WTC11 (cell line): Measurements from ENCODE around the gene WDR19. TPM values are rescaled to one million over a fixed set of nuclear protein-coding genes. Genes with fewer than 3 reads are reported as not detected.

Experiments
- ATAC-seq: fragments of 200-7000 bp; cut with Tn5 transposase; 2 replicates; pipeline ENCODE4 v1.10.0; 2021; ENCODE audit warnings: mild to moderate bottlenecking, moderate library complexity
- CTCF ChIA-PET: fragments of 300-600 bp; sonication (Branson Sonifier 250); formaldehyde crosslinking; loops from one replicate; lab custom pipeline; 2021; ENCODE audit warnings: antibody characterized with exemption; lab: Charles Lee
- POLR2A ChIA-PET: fragments of 350-600 bp; sonication (Branson Sonifier 250); formaldehyde crosslinking; loops from one replicate; lab custom pipeline; 2021; ENCODE audit warnings: antibody characterized with exemption; lab: Charles Lee
- DNase-seq: peaks from one replicate; pipeline ENCODE4 v3.0.0; 2021; ENCODE audit warnings: low spot score
- H3K27ac Mint-ChIP-seq: 2 replicates; pipeline ENCODE4 v1.8.0; 2021; ENCODE audit warnings: mixed read lengths
- H3K27me3 Mint-ChIP-seq: 2 replicates; pipeline ENCODE4 v1.8.0; 2021; ENCODE audit warnings: low read depth, mild to moderate bottlenecking, moderate library complexity, mixed read lengths
- H3K36me3 Mint-ChIP-seq: 2 replicates; pipeline ENCODE4 v1.8.0; 2021; ENCODE audit warnings: mixed read lengths
- H3K4me1 Mint-ChIP-seq: 2 replicates; pipeline ENCODE4 v1.8.0; 2022; ENCODE audit warnings: mixed read lengths
- H3K4me3 Mint-ChIP-seq: 2 replicates; pipeline ENCODE4 v1.8.0; 2021; ENCODE audit warnings: mild to moderate bottlenecking, moderate library complexity, mixed read lengths
- H3K9me3 Mint-ChIP-seq: 2 replicates; pipeline ENCODE4 v1.8.0; 2021; ENCODE audit warnings: mixed read lengths
- AR ChIP-seq: fragments of 250-450 bp; sonication (Bioruptor Pico); IDR thresholded peaks from 2 replicates; pipeline ENCODE4 v1.9.0; 2021; ENCODE audit warnings: mild to moderate bottlenecking
- CDX4 ChIP-seq: fragments of 250-450 bp; sonication (Bioruptor Pico); IDR thresholded peaks from 2 replicates; pipeline ENCODE4 v1.9.0; 2021; ENCODE audit warnings: moderate library complexity, mild to moderate bottlenecking, inconsistent platforms, borderline replicate concordance
- CREM ChIP-seq: sonication (generic); formaldehyde crosslinking; IDR thresholded peaks from 2 replicates; pipeline ENCODE4 v1.8.1; 2022; ENCODE audit warnings: mild to moderate bottlenecking, missing genetic modification reagents, moderate library complexity
- E2F5 ChIP-seq: sonication (generic); formaldehyde crosslinking; IDR thresholded peaks from 2 replicates; pipeline ENCODE4 v1.8.1; 2022; ENCODE audit warnings: mild to moderate bottlenecking, moderate library complexity, missing genetic modification reagents
- FOXP1 ChIP-seq: sonication (generic); formaldehyde crosslinking; IDR thresholded peaks from 2 replicates; pipeline ENCODE4 v1.8.0; 2022; ENCODE audit warnings: missing genetic modification reagents, mild to moderate bottlenecking, moderate library complexity, borderline replicate concordance
- IRF2 ChIP-seq: sonication (generic); formaldehyde crosslinking; IDR thresholded peaks from 2 replicates; pipeline ENCODE4 v1.8.0; 2022; ENCODE audit warnings: low read depth, missing genetic modification reagents, borderline replicate concordance
- MYBL2 ChIP-seq: sonication (generic); formaldehyde crosslinking; IDR thresholded peaks from 2 replicates; pipeline ENCODE4 v1.8.1; 2023; ENCODE audit warnings: mild to moderate bottlenecking, moderate library complexity, missing genetic modification reagents
- NFE2L1 ChIP-seq: sonication (generic); formaldehyde crosslinking; IDR thresholded peaks from 2 replicates; pipeline ENCODE4 v1.8.1; 2023; ENCODE audit warnings: missing genetic modification reagents
- NR1H2 ChIP-seq: sonication (generic); formaldehyde crosslinking; IDR thresholded peaks from 2 replicates; pipeline ENCODE4 v1.9.0; 2021; ENCODE audit warnings: mild to moderate bottlenecking, moderate library complexity, missing genetic modification reagents
- OVOL2 ChIP-seq: fragments of 250-450 bp; sonication (Bioruptor Pico); IDR thresholded peaks from 2 replicates; pipeline ENCODE4 v1.9.0; 2021; ENCODE audit warnings: mild to moderate bottlenecking, borderline replicate concordance
- PRDM15 ChIP-seq: sonication (generic); formaldehyde crosslinking; IDR thresholded peaks from 2 replicates; pipeline ENCODE4 v1.8.0; 2022; ENCODE audit warnings: missing genetic modification reagents
- RELA ChIP-seq: sonication (generic); formaldehyde crosslinking; IDR thresholded peaks from 2 replicates; pipeline ENCODE4 v1.8.1; 2022; ENCODE audit warnings: missing genetic modification reagents, mild to moderate bottlenecking, borderline replicate concordance
- SP1 ChIP-seq: sonication (generic); formaldehyde crosslinking; conservative IDR thresholded peaks from 2 replicates; pipeline ENCODE4 v1.8.1; 2022; ENCODE audit warnings: missing genetic modification reagents
- USF2 ChIP-seq: sonication (generic); formaldehyde crosslinking; IDR thresholded peaks from 2 replicates; pipeline ENCODE4 v1.8.1; 2023; ENCODE audit warnings: mild to moderate bottlenecking, missing genetic modification reagents, moderate library complexity
- ZNF232 ChIP-seq: sonication (generic); formaldehyde crosslinking; IDR thresholded peaks from 2 replicates; pipeline ENCODE4 v1.8.0; 2022; ENCODE audit warnings: mild to moderate bottlenecking, missing genetic modification reagents
- total RNA-seq: library from RNA; stranded (reverse); gene quantifications from 3 replicates; pipeline ENCODE4 v1.2.3, GENCODE V29; 2021
- TF ChIP-seq, protein P1 (sequence below): sonication (generic); formaldehyde crosslinking; IDR thresholded peaks from 2 replicates; pipeline ENCODE4 v1.8.1; 2023; ENCODE audit warnings: mild to moderate bottlenecking, missing genetic modification reagents
- TF ChIP-seq, protein P2 (sequence below): sonication (generic); formaldehyde crosslinking; IDR thresholded peaks from 2 replicates; pipeline ENCODE4 v1.8.0; 2023; ENCODE audit warnings: missing genetic modification reagents, mild to moderate bottlenecking, borderline replicate concordance
- TF ChIP-seq, protein P3 (sequence below): sonication (generic); formaldehyde crosslinking; IDR thresholded peaks from 2 replicates; pipeline ENCODE4 v1.8.0; 2022; ENCODE audit warnings: mild to moderate bottlenecking, missing genetic modification reagents

The WDR19 gene
- total RNA-seq, 1 experiment from 2014 or later: 23.3 TPM

DNA sequence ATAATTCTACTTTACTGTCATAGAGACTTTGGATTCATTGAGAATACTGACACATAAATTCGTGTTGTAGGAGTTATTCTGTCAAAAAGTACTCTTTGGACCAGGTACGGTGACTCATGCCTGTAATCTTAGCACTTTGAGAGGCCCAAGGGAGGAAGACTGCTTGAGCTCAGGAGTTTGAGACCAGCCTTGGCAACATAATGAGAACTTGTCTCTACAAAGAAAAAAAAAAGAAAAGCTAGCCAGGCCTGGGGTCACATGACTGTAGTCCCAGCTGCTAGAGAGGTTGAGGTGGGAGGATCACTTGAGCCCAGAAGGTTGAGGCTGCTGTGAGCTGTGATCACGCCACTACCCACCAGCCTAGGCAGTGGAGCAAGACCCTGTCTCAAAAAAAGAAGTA is 54.9 kb downstream of the WDR19 start:
- POLR2A ChIA-PET: no interaction called here
- TF ChIP-seq, protein P1, sequence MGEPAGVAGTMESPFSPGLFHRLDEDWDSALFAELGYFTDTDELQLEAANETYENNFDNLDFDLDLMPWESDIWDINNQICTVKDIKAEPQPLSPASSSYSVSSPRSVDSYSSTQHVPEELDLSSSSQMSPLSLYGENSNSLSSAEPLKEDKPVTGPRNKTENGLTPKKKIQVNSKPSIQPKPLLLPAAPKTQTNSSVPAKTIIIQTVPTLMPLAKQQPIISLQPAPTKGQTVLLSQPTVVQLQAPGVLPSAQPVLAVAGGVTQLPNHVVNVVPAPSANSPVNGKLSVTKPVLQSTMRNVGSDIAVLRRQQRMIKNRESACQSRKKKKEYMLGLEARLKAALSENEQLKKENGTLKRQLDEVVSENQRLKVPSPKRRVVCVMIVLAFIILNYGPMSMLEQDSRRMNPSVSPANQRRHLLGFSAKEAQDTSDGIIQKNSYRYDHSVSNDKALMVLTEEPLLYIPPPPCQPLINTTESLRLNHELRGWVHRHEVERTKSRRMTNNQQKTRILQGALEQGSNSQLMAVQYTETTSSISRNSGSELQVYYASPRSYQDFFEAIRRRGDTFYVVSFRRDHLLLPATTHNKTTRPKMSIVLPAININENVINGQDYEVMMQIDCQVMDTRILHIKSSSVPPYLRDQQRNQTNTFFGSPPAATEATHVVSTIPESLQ (CRISPR knock-in tag): no peak
- TF ChIP-seq PRDM15 (no peak), IRF2 (CRISPR knock-in tag) (no peak), SP1 (CRISPR knock-in tag) (no peak), E2F5 (CRISPR knock-in tag) (no peak), FOXP1 (no peak), CREM (CRISPR knock-in tag) (no peak), NFE2L1 (CRISPR knock-in tag) (no peak), ZNF232 (CRISPR knock-in tag) (no peak), MYBL2 (CRISPR knock-in tag) (no peak), AR (CRISPR knock-in tag) (no peak), USF2 (peak; percentile 47; the same call in 1 of the 2 replicates), CDX4 (CRISPR knock-in tag) (no peak), OVOL2 (CRISPR knock-in tag) (no peak), RELA (CRISPR knock-in tag) (no peak), NR1H2 (CRISPR knock-in tag) (no peak)
- TF ChIP-seq, protein P2, sequence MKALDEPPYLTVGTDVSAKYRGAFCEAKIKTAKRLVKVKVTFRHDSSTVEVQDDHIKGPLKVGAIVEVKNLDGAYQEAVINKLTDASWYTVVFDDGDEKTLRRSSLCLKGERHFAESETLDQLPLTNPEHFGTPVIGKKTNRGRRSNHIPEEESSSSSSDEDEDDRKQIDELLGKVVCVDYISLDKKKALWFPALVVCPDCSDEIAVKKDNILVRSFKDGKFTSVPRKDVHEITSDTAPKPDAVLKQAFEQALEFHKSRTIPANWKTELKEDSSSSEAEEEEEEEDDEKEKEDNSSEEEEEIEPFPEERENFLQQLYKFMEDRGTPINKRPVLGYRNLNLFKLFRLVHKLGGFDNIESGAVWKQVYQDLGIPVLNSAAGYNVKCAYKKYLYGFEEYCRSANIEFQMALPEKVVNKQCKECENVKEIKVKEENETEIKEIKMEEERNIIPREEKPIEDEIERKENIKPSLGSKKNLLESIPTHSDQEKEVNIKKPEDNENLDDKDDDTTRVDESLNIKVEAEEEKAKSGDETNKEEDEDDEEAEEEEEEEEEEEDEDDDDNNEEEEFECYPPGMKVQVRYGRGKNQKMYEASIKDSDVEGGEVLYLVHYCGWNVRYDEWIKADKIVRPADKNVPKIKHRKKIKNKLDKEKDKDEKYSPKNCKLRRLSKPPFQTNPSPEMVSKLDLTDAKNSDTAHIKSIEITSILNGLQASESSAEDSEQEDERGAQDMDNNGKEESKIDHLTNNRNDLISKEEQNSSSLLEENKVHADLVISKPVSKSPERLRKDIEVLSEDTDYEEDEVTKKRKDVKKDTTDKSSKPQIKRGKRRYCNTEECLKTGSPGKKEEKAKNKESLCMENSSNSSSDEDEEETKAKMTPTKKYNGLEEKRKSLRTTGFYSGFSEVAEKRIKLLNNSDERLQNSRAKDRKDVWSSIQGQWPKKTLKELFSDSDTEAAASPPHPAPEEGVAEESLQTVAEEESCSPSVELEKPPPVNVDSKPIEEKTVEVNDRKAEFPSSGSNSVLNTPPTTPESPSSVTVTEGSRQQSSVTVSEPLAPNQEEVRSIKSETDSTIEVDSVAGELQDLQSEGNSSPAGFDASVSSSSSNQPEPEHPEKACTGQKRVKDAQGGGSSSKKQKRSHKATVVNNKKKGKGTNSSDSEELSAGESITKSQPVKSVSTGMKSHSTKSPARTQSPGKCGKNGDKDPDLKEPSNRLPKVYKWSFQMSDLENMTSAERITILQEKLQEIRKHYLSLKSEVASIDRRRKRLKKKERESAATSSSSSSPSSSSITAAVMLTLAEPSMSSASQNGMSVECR: no peak
- TF ChIP-seq, protein P3, sequence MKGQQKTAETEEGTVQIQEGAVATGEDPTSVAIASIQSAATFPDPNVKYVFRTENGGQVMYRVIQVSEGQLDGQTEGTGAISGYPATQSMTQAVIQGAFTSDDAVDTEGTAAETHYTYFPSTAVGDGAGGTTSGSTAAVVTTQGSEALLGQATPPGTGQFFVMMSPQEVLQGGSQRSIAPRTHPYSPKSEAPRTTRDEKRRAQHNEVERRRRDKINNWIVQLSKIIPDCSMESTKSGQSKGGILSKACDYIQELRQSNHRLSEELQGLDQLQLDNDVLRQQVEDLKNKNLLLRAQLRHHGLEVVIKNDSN (CRISPR knock-in tag): 0 out of 2 replicates have a peak, but pooled peaks have one; percentile 26
- TF ChIP-seq, all 79 proteins: peak for 2
- no peaks in the 10 kb centered on the region for H3K4me1 Mint-ChIP-seq
- no peaks in the 10 kb centered on the region for H3K27me3 Mint-ChIP-seq
- H3K36me3 Mint-ChIP-seq: no peaks in the 10 kb centered on the region
- no peak overlapping the region for H3K4me3 Mint-ChIP-seq
- no peak overlapping the region for H3K27ac Mint-ChIP-seq
- DNase-seq (no peak), ATAC-seq (no peak)
- CTCF ChIA-PET: interaction anchor here (1.2 kb wide), 1 partner anchor 55 kb away, joined by 3 read pairs; the partner anchor contains the start of gene WDR19
- H3K9me3 Mint-ChIP-seq: no peaks in the 10 kb centered on the region
